GM23338 (cell line): Measurements from ENCODE around the gene SCP2.

ENCODE experiments used
- EZH2 ChIP-seq: fragments of 200-600 bp; sonication (generic); IDR thresholded peaks from one replicate; pipeline ENCODE4 v1.8.0; 2017; ENCODE audit warnings: antibody characterized with exemption, mild to moderate bottlenecking, low read depth; ENCODE audit not compliant: unreplicated experiment
- EZH2phosphoT487 ChIP-seq: fragments of 200-600 bp; sonication (generic); IDR thresholded peaks from one replicate; pipeline ENCODE4 v1.8.1; 2018; ENCODE audit warnings: antibody characterized with exemption; ENCODE audit not compliant: unreplicated experiment
- POLR2AphosphoS5 ChIP-seq: IDR thresholded peaks from 2 replicates; pipeline ENCODE4 v1.6.1; 2016; ENCODE audit warnings: antibody characterized with exemption, low read depth
- ZNF331 ChIP-seq: fragments of 250-450 bp; sonication (Bioruptor Pico); IDR thresholded peaks from 2 replicates; pipeline ENCODE4 v1.5.0; 2020; ENCODE audit warnings: low read depth, mild to moderate bottlenecking, moderate library complexity
- TF ChIP-seq, protein P1 (sequence below), 2 experiments: fragments of 200-600 bp in 1 of 2; sonication (generic) in 1 of 2; conservative IDR thresholded peaks; 2 replicates each; pipeline versions ENCODE4 v1.5.1 to v1.6.1; 2016 to 2017; ENCODE audit warnings: antibody characterized with exemption in 2 of 2, low read depth in 2 of 2, mild to moderate bottlenecking in 2 of 2, moderate library complexity in 1 of 2
- TF ChIP-seq, protein P2 (sequence below): IDR thresholded peaks from one replicate; pipeline ENCODE4 v1.6.1; 2018; ENCODE audit warnings: antibody characterized with exemption; ENCODE audit not compliant: unreplicated experiment
- TF ChIP-seq, protein P3 (sequence below): IDR thresholded peaks from 2 replicates; pipeline ENCODE4 v1.6.1; 2016; ENCODE audit warnings: antibody characterized with exemption

DNA sequence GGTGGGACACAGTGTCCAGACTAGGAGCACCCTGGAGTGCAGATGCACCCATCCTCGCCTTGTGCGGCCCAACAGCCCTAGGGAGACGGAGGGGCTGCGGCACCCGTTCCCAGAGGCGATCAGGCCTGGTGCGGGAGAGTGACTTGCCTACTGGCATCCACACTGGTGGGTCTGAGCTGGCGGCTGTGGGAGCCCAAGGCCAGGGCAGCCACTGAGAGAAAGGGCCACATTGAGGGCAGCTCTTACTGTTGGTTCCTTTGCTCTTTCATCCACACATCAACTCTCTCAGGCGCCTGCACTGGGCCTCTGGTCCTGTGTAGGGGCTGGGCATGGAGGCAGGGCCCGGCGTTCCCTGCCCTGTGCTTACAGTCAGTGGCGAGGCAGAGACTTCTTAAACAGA lies 143.5 kb downstream of the SCP2 start:
- TF ChIP-seq, protein P1, sequence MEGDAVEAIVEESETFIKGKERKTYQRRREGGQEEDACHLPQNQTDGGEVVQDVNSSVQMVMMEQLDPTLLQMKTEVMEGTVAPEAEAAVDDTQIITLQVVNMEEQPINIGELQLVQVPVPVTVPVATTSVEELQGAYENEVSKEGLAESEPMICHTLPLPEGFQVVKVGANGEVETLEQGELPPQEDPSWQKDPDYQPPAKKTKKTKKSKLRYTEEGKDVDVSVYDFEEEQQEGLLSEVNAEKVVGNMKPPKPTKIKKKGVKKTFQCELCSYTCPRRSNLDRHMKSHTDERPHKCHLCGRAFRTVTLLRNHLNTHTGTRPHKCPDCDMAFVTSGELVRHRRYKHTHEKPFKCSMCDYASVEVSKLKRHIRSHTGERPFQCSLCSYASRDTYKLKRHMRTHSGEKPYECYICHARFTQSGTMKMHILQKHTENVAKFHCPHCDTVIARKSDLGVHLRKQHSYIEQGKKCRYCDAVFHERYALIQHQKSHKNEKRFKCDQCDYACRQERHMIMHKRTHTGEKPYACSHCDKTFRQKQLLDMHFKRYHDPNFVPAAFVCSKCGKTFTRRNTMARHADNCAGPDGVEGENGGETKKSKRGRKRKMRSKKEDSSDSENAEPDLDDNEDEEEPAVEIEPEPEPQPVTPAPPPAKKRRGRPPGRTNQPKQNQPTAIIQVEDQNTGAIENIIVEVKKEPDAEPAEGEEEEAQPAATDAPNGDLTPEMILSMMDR (conservative IDR thresholded peaks at IDR 0.05; ENCODE audit: low read depth in 2 of 2) = no peak
- TF ChIP-seq POLR2AphosphoS5 = no peak
- no peak for TF ChIP-seq EZH2
- no peak for TF ChIP-seq ZNF331 (CRISPR knock-in tag)
- no peak for TF ChIP-seq EZH2phosphoT487
- TF ChIP-seq, protein P2, sequence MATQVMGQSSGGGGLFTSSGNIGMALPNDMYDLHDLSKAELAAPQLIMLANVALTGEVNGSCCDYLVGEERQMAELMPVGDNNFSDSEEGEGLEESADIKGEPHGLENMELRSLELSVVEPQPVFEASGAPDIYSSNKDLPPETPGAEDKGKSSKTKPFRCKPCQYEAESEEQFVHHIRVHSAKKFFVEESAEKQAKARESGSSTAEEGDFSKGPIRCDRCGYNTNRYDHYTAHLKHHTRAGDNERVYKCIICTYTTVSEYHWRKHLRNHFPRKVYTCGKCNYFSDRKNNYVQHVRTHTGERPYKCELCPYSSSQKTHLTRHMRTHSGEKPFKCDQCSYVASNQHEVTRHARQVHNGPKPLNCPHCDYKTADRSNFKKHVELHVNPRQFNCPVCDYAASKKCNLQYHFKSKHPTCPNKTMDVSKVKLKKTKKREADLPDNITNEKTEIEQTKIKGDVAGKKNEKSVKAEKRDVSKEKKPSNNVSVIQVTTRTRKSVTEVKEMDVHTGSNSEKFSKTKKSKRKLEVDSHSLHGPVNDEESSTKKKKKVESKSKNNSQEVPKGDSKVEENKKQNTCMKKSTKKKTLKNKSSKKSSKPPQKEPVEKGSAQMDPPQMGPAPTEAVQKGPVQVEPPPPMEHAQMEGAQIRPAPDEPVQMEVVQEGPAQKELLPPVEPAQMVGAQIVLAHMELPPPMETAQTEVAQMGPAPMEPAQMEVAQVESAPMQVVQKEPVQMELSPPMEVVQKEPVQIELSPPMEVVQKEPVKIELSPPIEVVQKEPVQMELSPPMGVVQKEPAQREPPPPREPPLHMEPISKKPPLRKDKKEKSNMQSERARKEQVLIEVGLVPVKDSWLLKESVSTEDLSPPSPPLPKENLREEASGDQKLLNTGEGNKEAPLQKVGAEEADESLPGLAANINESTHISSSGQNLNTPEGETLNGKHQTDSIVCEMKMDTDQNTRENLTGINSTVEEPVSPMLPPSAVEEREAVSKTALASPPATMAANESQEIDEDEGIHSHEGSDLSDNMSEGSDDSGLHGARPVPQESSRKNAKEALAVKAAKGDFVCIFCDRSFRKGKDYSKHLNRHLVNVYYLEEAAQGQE = no peak
- TF ChIP-seq, protein P3, sequence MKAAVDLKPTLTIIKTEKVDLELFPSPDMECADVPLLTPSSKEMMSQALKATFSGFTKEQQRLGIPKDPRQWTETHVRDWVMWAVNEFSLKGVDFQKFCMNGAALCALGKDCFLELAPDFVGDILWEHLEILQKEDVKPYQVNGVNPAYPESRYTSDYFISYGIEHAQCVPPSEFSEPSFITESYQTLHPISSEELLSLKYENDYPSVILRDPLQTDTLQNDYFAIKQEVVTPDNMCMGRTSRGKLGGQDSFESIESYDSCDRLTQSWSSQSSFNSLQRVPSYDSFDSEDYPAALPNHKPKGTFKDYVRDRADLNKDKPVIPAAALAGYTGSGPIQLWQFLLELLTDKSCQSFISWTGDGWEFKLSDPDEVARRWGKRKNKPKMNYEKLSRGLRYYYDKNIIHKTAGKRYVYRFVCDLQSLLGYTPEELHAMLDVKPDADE = no peak
